Stimulated activated CD4-positive, alpha-beta T cell treated with anti-CD3 and anti-CD28 coated beads, Interleukin-12 subunit alpha, Interleukin-12 subunit beta, amount 100 ng/mL, for 48 hours (primary cell): Measurements from ENCODE around the gene CHST7.

Source experiments
- DNase-seq, 3 donors: peaks; one replicate each; pipeline ENCODE4 v3.0.0-alpha.2; 2020; ENCODE audit warnings: low read depth in 2 of 3, low spot score in 1 of 3

Gene CHST7

DNA sequence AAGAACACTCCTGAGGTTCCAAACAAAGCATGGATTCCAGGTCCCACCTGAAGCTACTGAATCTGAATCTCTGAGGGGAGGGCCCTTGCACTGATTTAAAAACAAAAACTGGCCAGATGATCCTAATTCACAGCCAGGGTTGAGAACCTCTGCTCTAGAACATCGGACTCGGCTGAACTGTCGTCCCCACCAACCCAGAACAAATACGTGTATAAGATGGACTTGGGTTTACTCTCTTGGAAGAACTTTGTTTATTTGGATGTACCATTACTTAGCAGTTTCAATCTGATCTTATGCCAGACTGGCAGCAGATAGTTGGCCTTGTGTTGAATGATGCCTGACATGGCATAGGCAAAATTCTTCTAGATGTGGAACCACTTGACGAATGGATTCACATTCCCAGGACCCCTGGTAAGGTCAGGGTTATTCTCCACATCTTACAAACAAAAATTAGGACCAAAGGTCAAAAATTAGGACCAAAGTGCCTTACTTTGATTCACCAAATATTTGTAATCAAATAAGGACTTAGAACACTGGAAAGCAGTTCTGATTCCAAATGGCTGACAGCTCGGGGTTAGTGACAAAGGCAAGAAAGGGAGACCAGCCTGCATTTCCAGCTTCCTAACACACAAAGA is 29.0 kb downstream of the CHST7 start:
- no peak for DNase-seq

DNA sequence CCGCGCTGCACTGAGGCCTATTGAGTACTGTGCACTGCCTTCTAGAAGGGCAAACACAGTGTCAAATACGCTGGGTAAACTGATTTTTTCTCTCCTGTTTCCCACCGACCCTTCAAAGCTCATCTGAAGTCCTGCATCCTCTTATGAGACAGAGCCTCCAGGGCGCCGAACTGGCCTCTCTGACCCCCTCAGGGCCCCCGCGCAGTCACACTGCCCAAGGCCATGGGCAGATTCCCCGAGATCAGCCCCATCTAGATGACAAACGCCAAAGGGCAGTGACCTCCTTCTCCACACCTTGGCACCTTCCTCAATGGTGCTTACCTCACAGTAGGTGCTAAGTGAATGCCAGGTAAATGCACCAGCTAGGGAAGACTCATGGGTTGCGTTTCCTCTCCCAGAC is 34.4 kb downstream of the CHST7 start:
- DNase-seq, result no peak

DNA sequence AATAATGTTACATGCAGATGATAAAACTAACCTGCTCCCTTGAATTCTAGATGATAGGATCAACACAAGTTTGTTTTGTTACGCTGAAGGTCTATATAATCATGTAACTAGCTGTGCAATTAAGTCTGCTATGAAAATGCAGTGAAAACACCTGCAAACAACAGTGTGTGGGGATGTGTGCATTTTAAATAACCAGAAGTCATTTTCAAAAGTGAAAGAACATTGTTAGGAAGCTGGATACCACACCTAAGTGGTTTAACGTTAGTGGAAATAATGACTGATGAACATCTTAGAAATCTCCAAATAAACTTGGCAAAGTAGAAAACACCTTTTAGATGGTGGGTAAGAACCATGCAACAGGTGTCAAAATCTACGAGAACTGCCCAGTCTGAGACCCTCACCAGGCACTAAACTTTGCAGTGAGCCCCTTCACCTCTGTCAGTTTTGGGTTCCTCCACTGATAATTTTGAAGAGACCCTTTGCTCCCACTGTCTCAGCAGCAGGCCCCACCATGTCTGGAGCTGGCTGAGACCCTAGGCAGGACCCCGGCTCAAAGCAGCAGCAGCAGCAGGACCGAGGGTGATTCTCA is 36.6 kb downstream of the CHST7 start:
- no peak for DNase-seq

DNA sequence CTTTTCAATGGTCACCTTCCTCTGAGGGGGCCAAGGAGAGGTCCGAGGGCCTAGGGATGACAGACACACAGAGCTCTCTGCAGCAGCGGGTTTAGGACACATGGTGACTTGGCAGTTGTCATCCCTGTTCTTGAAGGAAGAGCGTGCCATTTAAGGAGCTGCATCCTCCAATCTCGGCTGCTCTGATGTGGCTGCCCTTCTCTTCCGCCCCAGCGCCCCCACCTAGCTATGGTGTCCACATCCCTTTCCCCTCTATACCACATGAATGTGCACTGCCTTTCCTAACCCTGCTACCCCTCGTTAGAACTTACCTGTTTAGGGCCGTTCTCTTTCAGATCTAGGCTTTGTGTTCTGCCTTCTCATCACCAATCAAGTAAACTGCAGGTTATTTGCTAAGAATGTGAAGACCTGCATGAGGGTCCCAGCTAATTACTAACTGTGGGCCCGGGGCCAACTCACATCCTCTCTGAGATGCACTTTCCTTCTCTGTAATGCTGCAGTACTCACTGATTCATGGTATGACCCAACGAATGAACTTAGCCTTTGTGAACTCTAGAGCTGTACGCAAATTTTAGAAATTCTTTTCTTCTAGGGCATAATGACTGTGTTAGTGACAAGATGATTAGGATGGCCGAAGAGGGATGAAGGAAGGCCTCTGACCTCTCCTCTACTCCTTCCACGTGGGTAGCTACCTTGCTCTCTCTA is 38.2 kb downstream of the CHST7 start:
- no peak for DNase-seq

DNA sequence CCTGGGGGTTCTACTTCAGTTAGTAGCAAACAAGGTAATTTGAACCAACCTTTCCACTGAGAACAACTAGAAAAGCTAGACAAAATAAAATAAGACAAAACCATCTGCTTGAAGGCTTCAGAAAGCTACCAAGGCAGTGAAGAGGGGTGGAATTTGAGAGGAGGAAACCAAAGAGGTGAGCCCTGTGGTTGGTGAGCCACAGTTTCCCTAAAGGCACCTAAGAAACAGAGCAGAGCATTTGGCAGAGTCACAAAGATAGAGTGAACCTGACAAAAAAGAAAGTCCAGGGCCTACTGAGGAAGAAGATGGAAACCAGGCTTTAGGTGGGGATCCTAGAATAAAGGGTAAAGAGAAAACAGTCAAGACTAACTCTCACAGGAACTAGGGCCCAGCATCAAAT is 44.3 kb downstream of the CHST7 start:
- no peak for DNase-seq

DNA sequence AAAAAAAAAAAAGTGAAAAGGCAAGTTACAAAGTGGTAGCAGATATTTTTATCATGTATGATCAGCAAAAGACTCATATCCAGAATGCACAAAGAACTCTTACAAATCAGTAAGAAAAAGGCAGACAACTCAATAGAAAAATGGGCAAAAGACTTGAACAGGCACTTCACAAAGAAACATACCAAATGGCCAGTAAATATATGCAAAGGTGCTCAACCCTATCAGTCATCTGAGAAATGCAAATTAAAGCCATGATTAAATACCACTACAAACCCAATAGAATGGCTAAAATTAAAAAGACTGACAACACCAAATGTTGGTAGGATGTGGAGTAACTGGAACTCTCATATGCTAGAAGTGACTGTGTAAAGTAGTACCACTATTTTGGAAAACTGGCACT is 45.4 kb downstream of the CHST7 start:
- DNase-seq, result no peak

DNA sequence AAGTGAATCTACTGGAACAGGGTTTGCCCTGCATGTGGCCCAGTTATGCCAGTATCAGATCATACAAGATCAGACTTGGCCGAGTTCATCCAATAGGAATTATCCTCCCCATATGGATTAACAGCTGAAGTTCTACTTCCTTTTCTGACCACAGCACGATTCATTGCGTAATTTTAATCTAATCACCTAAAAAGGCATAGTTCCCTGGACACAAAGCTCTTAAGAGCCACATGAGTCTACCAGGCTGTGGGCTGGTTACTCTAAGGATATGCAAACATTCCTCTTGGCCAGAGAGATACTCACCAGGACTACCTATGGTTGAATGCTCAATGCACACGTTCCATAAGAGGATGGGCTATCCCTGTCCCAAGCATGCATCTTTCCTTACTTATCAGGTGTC is 46.9 kb downstream of the CHST7 start:
- DNase-seq, result no peak

DNA sequence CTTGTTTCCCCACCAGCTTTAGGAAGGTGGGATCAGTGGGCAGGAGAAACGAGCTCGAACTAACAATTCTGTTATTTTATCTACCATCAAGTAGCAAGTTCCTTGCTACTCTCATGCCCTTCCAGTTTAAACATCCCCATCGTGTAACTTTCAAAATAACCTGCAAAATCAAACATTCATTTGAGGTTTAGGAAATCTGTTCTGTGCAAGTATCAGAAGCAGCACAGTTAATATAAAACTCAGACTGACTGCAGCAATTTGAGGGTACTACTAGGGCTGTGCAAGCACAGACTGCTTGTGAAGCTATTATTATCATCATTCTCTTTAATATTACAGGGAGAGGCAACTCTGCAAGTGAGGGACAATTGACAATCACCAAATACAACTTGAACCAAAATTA is 48.0 kb downstream of the CHST7 start:
- no peak for DNase-seq

DNA sequence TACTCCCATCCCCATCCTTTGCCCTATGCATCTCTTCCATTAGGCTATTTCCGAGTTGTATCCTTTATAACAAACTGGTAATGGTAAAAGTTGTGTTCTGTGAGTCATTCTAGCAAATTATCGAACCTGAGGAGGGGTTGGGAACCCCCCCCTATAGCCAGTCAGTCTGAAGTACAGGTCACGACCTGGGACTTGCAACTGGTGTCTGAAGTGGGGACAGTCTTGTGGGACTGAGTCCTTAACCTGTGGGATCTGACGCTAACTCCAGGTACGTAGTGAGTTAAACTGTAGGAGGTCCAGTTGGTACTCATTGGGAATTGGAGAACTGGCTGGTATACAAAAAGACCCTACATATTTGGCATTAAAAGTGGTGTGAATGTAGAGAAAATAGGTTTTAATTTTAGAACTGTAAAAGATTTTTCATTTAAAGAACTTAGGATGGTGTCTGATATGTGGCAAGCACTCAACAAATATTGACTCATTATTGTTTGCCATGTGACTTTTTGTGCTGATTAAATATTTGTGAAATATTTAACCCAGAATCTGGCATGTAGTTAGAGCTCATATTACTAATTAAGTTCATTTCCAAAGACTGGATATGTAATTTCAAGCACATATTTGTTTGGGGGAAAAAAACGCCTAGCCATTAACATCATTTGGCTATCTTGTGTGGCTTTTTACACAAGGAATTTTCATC is 50.7 kb downstream of the CHST7 start:
- DNase-seq, result no peak

DNA sequence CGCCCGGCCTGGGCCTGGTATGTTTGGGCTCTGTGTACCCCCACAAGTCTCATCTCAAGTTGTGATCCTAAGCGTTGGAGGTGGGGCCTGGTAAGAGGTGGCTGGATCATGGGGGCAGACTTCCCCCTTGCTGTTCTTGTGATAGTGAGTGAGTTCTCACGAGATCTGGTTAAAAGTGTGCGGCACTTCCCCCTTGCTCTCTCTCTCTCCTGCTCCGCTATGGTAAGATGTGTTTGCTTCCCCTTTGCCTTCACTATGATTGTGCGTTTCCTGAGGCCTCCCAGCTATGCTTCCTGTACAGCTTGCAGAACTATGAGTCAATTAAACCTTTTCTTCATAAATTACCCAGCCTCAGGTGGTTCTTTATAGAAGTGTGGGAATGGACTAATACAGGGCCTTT is 53.0 kb downstream of the CHST7 start:
- peak in 1 of 3 donors; percentile 8 for DNase-seq

DNA sequence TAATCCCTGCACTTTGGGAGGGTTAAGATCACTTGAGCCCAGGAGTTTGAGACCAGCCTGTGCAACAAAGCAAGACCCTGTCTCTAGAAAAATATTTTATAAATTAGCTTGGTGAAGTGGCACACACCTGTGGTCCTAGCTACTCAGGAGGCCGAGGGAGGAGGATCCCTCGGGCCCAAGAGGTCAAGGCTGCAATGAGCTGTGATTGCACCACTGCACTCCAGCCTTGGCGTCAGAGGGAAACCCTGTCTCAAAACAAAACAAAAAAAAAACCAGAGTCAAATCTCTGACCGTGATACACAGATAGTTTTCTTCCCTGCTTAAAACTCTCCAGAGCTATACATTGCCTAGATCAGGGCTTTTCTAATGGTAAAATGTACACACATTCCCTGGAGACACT is 53.5 kb downstream of the CHST7 start:
- DNase-seq, result no peak

DNA sequence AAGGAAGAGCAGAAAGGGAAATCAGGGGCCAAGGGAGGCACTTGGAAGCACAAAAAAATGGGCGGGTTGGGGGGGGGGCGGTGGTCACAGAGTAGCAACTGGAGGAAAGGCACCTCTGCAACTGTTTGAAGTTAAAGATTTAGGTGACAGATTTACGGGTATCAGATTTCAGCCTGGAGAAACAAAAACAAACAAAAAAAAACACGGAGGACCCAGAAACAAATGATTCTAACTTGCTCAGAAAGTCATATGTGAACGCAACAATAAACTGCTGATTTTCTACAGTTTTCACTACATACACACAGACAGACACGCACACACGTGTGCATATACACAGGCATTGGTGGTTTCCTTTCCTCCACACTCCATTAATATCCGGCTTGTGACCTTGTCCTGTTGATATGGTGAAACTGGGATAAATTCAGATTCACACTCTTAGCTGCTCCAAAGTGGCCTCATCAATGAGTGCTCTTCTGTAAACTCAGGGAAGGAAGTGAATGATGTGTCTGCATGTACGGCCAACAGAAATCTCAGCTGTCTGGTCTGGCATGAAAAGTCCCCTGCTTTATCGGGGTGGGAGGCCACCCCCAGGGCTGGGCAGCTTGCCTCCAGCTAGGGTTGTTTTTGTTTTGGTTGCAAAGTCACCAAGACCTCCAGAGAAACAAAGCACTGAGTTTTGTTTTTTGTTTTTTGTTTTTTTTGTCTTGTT is 54.3 kb downstream of the CHST7 start:
- DNase-seq, result no peak

DNA sequence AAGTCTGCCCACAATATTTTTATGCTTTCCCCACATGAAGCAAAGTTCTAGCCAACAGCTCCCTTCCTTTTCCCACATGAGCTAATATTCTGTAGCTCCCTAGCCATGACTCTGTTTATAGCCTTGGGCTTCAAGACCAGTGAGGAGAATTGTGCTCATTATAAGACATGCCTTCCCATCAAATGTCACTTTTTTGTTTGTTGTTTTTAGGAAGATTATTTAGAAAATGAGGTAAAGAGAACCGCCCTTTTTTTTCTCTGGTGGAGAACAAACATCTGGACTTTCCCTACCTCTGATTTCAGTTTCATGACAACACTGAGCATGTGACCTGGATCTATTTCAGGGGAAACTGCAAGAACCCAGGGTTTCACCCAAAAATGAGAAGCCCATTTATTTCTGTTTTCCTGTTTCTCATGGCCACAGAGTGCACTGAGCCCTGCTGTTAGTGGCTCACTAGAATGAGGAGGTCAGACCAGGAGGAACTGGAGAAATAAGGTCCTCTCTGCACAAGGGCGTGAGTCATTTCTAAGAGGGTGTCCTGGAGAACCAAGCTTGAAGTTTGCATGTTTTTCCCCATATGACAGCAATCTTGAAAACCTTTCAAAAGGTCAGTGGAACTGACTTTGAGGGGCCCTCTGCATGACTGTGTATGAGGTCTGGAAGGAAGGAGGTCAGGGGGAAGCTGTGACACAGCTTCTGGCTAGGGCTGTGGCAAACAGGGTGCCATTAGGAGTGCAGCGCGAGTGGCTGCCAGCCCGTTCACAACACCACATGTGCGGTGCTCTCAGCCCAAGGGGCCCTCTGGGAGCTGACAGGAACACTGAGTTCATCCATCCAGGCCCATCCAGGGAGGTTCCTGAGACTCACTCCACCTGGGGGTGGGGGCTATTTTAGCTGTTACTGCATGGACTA is 55.2 kb downstream of the CHST7 start:
- no peak for DNase-seq

DNA sequence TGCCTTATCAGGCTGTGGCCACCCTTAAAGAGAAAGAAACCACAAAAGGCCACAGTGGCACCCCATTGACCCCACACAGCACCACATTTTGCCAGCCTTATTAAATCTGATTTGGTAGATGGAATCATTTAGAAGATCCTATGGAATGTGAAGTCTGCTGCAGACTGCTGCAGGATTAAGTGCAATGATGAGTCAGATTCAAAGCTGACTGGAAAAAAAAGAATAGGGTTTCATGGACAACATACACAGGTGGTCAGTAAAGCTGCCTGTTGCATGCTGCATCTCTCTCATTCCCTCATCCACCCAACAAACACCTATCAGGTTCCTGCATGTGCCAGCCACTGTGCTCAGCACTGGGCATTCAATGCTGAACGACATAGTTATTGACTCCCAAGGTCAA is 56.6 kb downstream of the CHST7 start:
- no peak for DNase-seq

DNA sequence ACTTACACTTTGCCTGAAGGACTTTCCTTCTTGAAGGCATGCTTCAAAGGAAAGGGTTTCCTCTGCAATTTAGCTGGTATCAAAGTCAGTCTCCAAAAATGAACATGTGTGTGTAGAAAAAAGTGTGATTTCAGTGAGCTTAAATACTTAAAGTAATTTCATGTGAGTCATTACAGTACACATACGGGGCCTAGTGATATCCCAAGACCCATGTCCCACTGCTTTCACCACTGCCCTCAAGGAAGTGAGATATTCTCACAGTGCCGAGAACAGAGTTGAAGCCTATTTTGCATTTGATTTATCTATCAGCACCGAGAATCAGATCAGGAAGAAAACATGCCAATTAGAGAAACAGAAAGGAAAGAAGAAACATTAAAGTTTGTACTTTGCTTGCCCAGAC is 61.0 kb downstream of the CHST7 start:
- DNase-seq, result no peak

DNA sequence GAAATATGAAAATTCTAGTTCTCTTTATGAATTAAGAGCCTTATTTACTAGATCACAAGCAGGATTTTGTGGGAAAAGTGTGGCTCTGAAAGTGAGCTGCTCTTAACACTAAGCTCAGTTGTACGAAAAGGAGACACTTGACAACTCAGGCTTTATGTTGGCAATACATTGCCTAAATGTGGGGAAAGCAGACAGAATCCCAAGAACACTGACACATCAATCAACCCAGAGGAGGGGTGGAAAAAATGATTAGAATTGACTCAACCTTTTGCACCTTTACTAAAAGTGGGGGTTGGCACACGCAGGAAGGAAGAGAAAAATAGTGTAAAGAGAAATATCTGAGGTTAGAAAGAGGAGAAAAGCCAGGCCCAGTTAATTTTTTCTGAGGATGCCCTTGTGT is 61.6 kb downstream of the CHST7 start:
- DNase-seq, result no peak

DNA sequence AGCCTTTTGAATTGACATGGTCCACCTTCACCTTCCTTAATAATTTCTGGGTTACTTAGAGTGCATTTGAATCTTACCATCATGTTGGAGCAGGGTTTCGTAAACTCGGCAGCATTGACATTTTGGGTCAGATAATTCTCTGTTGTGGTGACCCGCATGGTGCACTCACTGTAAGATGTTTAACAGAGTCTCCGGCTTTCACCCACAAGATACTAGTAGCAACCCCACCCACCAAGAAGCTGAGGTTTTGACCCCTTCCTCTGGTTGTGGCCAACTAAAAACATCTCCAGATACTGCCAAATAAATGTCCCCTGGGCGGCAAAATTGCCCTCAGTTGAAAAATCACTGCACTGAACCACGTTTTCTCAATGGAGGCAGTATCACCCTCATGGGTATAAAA is 62.7 kb downstream of the CHST7 start:
- DNase-seq, result no peak

DNA sequence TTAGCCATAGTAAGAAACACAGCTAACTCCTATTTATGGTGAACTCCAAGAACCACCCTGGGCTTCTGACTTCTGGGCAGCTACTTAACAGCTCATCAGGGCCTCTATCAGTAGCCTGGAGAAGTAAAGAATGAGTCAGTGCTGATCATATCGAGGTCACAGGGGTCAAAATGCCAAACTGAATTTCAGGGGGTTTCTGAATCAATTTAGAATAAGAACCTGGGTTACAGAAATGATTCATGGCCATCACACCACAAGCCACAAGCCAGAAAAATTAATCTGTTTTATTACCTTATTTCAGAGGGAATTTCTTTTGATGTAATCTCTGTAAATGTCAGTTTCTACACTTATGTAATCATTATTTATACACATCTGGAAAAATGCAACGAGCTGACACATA is 64.4 kb downstream of the CHST7 start:
- peak in 1 of 3 donors; percentile 12 for DNase-seq

DNA sequence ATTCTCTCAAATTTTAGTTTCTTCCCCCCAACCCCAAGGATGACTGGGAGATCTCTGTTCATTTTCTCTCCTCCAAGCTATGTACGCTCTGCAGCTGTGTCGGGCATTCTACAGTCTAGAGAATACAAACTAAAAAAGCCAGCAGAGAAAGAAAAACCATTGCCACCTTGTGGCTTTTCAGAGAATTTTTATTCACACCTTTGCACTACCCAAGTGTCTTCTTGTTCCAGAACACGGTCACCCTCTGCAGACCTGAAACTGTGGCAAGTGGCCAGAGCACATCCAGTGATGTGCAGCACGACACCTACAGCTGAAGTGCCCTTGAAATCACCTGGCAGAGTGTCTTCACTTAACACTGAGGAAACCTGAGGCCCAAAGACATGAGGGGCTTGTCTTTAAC is 68.6 kb downstream of the CHST7 start:
- DNase-seq, result no peak

DNA sequence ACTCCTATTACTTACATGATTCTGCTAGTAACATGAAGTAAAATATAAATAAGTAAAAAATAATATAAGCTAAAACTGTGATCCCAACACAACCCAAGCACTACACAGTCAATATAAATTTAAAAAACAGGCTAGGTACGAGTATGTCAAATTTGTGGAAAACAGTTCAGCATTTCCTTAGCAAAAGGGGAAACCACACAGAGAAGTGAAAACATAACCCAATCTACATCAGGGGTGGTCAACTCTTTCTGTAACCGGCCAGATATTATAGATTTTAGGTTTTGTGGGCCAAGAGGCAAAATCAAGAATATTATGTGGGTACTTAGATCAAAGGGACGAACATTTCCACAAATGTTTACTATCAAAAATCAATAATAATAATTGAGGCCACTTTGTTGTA is 70.1 kb downstream of the CHST7 start:
- DNase-seq, result no peak

DNA sequence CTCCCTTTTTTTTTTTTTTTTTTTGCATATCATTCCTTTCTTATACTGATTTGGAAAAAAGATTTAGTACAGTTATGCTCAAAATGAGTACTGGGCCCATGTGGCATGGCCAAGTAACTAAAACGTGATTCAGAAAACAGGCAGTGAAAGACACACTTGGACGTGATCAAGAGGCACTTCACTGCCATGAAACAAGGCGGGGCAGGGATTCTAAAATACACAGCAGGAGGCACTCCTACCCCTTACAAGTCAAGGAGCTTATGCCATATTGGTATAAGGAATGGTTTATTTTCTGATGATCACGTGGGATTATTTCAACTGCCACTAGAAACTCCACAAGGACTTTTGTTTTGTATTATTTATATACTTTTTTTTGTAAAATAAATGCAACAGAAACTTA is 72.0 kb downstream of the CHST7 start:
- no peak for DNase-seq
